GM19239 (cell line): Measurements from ENCODE around the gene EPS15.
"Not testable (repeated sequence)": the region's sequence is repeated elsewhere in the genome, so short reads cannot be mapped to it uniquely, and the experiment has no call there.

ENCODE experiments used
- DNase-seq: peaks from one replicate; pipeline ENCODE4 v3.0.0; 2011; ENCODE audit warnings: low spot score; ENCODE audit not compliant: insufficient read length
- FAIRE-seq: peaks from 2 replicates; lab custom pipeline; 2011; peaks lifted over from hg19 to GRCh38; lab: Jason Lieb, UNC

The EPS15 gene

DNA sequence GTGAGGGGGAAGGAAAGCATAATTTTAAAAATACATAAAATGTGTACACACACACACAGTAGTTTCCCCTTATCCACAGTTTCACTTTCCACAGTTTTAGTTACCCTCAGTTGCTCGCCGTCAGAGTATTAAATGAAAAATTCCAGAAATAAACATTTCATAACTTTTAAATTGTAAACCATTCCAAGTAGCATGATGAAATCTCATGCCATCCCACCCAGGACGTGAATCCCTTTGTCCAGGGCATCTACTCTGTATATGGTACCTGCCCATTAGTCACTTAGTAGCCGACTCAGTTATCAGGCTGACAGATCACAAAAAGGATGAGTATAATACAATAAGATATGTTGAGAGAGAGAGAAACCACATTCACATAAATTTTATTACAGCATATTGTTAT is 36.2 kb downstream of the EPS15 start:
- FAIRE-seq = no peak
- no peak for DNase-seq

DNA sequence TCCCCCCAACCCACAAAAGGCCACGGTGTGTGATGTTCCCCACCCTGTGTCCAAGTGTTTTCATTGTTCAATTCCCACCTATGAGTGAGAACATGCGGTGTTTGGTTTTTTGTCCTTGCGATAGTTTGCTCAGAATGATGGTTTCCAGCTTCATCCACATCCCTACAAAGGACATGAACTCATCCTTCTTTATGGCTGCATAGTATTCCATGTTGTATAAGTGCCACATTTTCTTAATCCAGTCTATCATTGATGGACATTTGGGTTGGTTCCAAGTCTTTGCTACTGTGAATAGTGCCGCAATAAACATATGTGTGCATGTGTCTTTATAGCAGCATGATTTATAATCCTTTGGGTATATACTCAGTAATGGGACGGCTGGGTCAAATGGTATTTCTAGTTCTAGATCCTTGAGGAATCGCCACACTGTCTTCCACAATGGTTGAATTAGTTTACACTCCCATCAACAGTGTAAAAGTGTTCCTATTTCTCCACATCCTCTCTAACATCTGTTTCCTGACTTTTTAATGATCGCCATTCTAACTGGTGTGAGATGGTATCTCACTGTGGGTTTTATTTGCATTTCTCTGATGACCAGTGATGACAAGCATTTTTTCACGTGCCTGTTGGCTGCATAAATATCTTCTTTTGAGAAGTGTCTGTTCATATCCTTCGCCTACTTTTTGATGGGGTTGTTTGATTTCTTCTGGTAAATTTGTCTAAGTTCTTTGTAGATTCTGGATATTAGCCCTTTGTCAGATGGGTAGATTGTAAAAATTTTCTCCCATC is 44.0 kb downstream of the EPS15 start:
- FAIRE-seq = not testable (repeated sequence)

DNA sequence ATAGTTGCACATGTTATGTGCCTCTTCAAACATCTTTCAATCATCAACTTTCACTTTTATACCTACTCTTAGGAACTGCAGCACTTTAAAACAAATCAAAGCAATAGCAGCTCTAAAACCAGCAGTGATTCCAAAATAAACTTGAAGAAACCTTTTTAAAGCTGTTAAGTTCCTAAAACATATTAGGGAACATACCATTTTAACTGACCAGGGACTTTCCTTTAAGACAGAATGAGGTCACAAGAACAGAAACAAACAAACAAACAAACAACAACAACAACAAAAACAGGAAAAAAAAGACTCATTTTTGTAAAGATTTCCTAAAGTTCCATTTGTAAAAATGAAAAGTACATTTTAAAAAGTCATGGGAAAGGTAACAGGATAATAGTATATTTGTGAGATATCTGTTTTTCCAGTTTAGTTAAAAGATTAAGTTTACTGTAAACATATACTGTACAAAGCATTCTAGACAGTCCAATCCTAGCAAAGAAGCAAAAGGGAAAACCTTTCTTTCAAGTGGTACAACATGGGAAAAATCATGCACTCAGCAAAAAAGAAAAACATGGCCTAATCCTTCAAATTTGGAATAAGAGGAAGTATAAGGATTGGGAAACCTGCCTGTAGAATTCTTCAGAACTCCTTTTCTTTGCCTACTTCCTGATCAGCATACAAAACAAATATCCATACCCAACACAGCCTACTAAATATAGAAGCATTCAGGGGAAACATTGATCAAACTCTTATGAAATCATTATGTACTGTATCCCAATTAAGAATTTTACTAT is 45.5 kb downstream of the EPS15 start:
- DNase-seq = no peak

More for the DNA sequence above, 44.0 kb downstream of the EPS15 start:
- not testable (repeated sequence) for DNase-seq

DNA sequence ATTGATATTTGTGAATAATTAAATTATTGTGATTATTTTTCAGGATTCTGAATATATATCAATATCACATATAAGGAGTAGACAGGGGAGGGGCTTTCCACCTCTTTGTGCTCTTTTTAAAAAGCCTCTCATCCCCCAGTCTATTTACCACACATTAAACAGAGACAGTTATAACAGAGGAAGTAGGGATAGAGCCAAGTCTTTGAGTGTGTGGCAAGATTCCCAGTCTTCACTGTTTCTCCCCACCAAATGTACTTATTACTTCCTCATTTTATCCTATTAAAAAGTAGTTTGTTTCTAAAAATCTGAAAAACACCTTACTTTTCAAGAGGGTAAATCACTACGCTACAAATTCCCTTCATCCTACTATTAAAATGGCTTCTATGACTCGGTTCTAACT is 46.7 kb downstream of the EPS15 start:
- no peak for DNase-seq
- no peak for FAIRE-seq

More for the DNA sequence above, 45.5 kb downstream of the EPS15 start:
- FAIRE-seq = no peak

DNA sequence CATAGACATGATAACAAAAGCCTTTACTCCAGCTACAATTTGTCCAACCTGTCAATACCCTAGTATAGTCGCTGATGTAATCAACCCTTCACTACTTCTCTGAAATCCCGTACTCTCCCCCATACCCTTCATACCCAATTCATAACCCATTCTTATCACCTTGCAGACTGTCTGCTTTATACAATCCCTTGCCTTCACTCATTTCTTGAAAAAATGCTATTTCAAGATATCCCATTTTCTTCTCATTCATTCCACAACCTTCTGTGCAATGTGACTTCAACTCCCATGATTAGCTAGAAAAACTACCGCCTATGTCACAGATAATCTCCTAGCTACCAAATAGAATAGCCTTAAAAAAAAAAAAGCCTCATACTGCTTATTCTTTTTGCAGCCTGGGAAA is 49.5 kb downstream of the EPS15 start:
- FAIRE-seq (no peak), DNase-seq (no peak)

DNA sequence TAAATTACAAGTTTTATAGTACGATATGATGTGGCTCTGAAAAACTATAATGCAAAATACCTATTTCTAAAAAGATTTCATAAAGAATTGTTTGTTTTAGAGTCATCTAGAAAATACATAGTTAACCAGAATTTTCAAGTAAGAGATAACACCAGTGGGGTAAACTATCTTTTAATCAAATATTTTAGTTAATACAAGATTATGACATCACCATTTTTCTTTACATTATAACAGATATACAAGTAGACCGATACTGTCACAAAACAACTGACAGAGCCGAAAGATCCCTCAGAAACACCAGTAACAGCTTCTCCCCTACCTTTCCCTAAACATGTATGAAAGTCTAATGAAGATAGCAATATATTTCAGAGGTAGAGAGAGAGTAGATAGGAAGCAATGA is 54.2 kb downstream of the EPS15 start:
- FAIRE-seq (no peak), DNase-seq (no peak)

DNA sequence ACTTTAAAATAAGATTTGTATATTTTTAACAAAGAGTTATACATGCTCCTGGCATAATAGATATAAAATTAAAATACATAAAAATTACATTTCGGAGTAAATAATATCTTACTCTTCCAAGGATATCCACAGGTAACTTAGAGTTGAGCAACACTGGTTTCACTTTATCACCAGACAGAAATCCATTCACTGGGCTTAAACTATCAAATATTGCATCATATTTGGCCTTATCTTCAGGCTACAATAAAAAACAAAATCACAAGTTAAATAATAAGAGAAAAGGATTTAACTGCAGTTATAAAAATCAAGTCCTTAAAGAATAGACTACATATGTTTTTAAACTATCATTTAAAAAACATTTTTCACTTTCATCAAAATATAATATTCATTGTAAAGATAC is 55.5 kb downstream of the EPS15 start:
- FAIRE-seq (no peak), DNase-seq (no peak)

DNA sequence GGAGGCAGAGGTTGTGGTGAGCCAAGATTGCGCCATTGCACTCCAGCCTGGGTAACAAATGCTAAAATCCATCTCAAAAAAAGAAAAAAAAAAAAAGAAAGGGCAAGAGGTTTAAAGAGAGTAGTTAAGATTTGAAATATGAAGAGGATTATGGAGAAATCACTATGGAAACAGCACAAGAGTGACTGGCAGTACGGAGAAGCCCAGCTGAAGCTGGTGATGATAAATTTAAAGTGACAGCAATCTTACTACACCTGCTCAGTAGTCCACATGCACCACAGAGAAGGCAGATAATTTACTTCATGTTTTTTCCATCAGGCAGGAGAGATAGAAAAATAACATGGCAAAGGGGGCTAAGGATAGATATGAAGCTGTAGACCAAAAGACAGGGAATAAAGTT is 56.8 kb downstream of the EPS15 start:
- not testable (repeated sequence) for FAIRE-seq

DNA sequence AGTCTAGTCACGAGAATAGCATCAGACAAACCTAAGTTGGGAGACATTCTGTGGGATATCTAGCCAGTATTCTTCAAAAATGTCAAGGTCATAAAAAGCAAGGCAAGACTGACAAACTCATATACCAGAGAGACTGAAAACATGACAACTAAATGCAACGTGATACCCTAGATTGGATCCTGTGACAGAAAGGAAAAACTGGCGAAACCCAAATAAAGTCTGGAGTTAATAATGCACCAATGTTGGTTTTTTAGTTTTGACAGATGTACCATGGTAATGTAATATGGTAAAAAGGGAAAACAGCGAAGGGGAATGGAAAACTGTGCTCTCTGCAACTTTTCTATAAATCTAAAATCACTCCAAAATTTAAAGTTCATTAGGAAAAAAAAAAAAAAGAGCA is 64.5 kb downstream of the EPS15 start:
- no peak for DNase-seq
- no peak for FAIRE-seq

More for the DNA sequence above, 56.8 kb downstream of the EPS15 start:
- not testable (repeated sequence) for DNase-seq

DNA sequence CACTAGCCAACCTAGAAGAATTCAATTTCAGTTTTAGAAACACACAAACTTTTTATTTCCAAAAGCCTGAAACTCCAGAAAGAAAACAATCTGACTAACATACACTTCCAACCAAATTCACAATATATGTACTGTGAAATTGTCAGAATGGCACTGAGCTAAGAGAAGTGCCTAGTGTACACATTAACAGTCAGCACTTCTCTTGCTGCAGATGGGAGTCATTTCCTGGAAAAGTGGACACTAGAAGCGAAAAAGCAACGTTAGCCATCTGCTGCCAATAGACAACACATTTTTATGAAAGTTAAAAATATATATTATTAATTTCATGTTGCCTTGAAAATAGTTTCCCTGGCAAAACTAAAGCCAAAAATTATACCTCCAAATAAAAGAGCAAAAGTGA is 66.1 kb downstream of the EPS15 start:
- DNase-seq (no peak), FAIRE-seq (no peak)

DNA sequence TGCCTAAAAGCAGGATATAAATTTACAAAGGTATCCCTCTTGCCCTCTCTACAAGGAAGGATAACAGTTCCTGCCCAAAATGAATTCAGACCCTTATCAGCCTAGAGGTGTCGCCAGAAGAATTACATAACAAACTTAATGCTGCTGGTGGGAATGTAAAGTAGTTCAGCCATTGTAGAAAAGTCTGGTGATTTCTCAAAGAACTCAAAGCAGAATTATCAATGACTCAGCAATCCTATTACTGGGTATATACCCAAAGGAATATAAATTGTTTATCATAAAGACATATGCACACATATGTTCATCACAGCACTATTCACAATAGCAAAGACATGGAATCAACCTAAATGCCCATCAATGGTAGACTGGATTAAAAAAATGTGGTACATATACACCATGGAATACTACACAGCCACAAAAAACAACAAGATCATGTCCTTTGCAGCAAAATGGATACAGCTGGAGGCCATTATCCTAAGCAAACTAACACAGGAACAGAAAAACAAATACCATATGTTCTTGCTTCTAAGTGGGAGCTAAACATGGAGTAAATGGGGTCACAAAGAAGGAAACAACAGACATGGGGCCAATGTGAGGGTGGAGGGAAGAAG is 70.1 kb downstream of the EPS15 start:
- not testable (repeated sequence) for DNase-seq, FAIRE-seq

DNA sequence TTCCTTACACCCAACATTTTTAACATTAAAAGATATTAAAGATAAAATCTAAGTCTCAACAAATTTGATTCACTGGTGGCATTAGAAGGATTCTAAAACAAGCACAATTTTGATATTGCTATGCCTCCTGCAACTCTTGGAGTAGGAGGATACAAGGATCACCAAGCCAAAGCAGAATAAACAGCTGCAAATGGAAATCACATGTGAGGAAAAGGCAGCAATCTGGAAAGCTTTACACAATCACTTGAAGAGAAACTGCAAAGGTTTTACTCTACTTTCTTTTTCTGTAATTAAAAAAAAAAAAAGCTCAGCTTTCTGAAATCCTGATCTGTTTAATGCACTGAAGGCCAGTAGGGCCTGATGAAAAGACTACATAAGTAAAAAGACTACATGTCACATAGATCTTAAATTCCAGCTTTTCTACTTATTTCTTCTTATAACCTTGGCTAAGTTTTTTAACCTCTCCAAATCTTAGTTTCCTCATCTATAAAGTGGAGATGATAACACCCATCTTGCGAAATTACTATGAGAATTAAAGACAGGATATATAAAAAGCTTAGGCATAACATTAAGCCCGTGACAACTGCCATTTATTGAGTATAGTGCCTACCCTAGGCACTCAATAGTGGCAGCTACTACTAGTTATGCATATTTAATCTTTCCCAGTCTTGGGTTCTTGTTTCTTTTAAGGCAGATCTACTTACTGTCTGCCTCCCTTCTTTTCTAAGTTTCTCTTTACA is 73.5 kb downstream of the EPS15 start:
- FAIRE-seq = no peak
- no peak for DNase-seq

DNA sequence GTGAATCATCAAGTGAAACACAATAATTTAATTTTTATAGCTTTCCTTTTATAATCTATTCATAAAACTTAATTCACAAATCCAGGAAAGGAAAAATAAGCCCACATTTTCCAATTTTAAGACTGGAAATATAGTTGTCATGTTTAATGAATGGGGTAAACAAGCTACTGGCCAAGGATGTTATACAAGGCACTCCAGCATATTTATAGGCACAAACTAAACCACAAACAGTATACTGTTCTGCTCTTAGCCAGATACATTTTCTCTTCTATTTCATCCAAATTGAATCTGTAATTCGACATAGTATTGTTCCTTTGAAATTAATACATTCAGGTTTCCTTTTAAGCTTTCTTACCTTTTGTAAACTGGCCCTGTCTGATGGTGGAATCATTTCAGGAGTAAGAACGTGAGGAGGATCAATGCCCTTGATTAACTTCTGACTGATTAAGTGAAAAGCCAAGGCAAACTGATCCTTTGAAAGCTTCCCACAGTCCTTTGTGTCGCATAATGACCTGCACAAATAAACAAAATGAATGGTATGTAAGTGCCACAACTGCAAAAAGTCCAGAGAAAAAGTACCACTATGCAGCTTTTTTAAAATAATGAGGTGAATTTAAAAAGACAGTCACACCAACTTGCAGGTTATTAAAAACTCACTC is 74.4 kb downstream of the EPS15 start:
- DNase-seq (no peak), FAIRE-seq (peak; percentile 89)

DNA sequence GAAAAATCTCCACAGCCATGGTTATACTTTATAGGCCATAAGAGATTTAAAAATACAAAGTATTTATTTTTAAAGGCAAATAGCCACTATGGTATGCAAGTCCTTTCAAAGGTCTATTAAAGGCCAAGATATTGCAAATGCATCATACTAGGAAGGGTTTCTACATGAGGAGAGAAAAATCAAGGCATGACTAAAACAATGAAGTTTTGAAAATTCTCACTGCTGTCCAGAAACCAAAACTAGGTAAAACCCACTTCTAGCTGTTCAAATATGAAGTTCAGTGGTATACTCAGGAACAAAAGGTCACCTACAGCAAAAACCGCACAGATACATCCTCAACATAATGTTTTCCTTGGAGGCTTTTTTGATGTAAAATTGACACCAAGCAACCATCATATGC is 75.0 kb downstream of the EPS15 start:
- DNase-seq (no peak), FAIRE-seq (peak; percentile 76)

DNA sequence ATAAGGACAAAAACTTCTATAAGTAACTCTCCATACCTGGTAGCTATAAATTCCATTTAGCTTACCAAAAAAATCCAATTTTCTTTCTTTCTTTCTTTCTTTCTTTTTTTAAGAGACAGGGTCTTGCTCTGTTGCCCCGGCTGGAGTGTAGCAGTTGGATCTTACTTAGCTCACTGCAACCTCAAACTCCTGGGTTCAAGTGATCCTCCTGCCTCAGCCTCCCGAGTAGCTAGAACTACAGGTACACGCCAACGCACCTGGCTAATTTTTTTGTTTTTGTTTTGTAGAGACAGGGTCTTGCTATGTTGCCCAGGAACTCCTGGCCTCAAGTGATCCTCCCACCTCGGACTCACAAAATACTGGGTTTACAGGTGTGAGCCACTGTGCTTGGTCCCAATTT is 75.5 kb downstream of the EPS15 start:
- FAIRE-seq (no peak), DNase-seq (no peak)

DNA sequence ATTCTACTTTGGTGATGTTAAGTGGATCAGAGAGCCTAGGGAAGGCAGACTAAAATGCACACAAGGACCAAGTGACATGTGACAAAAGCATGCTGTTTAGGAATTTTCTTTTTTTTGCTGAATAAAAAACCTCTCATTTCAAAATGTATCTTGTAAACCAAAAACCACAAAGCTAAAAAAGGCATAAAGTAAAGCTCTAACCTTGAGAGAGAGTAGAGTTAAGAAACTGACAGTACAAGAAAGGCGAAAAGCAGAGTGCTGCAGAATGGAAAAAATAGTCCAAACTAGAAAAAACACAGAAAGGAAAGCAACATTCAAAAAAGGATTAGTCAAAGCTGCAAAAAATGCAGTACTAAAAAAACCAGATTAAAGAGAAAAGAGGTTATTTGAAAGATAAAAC is 76.5 kb downstream of the EPS15 start:
- FAIRE-seq = peak; percentile 81
- no peak for DNase-seq

DNA sequence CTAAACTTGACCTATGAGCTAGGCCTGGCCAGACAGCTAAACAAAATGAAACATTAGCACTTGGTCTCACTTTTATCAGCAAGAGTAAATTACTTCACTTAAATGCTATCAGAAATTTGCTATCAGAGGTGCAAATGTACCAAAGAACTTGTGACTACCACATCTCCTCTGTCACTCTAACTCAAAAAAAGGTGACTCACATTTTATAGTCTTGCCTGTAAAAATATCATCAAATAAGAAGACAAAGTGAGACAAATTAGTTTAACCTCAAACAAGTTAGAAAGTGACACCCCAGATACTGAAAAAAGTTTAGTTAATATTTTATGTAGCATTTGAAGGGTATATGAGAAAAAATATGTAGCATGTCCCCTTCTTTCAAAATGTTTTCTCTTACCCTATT is 76.9 kb downstream of the EPS15 start:
- FAIRE-seq (peak; percentile 18), DNase-seq (no peak)

DNA sequence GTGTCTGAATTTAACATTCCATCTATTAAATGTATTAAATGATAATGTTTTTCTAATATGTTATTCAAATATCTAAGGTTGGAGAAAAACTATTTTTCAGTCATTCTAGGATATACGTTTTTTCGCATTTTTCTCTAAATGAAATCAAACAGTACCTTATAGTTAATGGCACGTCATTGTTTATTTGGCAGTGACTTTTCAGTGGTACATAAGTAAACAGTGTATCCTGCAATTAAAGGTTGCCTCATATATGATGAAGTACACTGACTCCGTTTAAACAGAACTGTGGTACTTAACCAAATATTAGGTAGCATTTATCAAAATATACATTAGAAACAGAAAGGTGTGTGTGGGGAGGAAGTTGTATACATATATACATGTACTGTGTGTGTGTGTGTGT is 79.2 kb downstream of the EPS15 start:
- FAIRE-seq (no peak), DNase-seq (no peak)

DNA sequence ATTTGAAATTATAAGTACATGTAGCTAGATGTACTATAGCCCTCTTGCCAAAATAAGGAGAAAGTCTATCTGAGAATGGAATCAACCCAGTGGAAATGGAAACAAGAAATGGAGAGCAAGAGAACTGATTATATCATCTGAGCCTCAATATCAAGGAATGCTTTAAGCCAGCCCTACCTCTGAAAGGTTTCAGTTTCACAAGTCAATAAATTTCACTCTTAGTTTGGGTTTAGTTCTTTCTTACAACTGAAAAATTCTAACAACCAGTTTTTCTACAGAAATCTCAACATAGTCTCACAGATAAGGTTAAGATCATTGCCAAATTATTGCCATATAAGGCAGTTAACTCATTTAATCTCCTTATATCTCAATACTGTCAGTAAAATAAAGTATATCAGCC is 80.0 kb downstream of the EPS15 start:
- peak; percentile 81 for FAIRE-seq
- no peak for DNase-seq

DNA sequence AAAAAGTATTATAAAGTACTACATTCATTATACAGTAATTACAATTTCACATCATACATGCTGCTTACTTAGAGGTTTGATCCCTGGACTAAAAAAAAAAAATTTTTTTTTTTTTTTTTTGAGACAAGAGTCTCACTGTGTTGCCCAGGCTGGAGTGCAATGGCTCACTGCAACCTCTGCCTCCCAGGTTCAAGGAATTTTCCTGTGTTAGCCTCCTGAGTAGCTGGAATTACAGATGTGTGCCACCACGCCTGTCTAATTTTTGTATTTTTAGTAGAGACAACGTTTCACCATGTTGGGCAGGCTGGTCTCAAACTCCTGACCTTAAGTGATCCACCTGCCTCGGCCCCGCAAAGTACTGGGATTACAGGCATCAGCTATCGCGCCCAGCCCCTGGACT is 81.7 kb downstream of the EPS15 start:
- FAIRE-seq, DNase-seq: not testable (repeated sequence)
